ENCODE measurements around the gene PLXNC1. TPM values are rescaled to one million over a fixed set of nuclear protein-coding genes. Genes with fewer than 3 reads are reported as not detected.

PLXNC1 gene
- total and polyA plus RNA-seq, 9 of the 15 experiments (the other 6 are each of a cell fraction or from before 2014, with no cell fraction given): 0.08 to 0.87 (median 0.28) TPM

- no peak for TF ChIP-seq ZBTB43 (CRISPR knock-in tag; IDR thresholded peaks at IDR 0.05)
- TF ChIP-seq CAMTA2 (CRISPR knock-in tag; conservative IDR thresholded peaks at IDR 0.05): no peak
- TF ChIP-seq ESRRA (IDR thresholded peaks at IDR 0.05; ENCODE audit: borderline replicate concordance, low read depth): 0 out of 2 replicates have a peak, but pooled peaks have one; percentile 13
- 0 out of 4 replicates have a peak, but pooled peaks of 1 of the 2 experiments have one; percentile 28 for TF ChIP-seq TBL1XR1 (IDR thresholded peaks at IDR 0.05; ENCODE audit: low read length in 2 of 2)
- TF ChIP-seq HDAC8 (tag; IDR thresholded peaks at IDR 0.05): no peak
- TF ChIP-seq SOX6 (IDR thresholded peaks at IDR 0.05): peak; percentile 12; the same call in 1 of the 2 replicates
- 0 out of 2 replicates have a peak, but pooled peaks have one; percentile 20 for TF ChIP-seq CREM (IDR thresholded peaks at IDR 0.05; ENCODE audit: low read depth)
- no peak for TF ChIP-seq ZNF592 (IDR thresholded peaks at IDR 0.05)
- no peak for TF ChIP-seq ZNF780A (CRISPR knock-in tag; IDR thresholded peaks at IDR 0.05)
- peak; percentile 56; the same call in 1 of the 2 replicates for TF ChIP-seq HES1 (IDR thresholded peaks at IDR 0.05; ENCODE audit: low read depth)
- peak; percentile 7; the same call in 1 of the 2 replicates for TF ChIP-seq ZEB2 (IDR thresholded peaks at IDR 0.05)
- TF ChIP-seq THRB (CRISPR knock-in tag; conservative IDR thresholded peaks at IDR 0.05): no peak
- TF ChIP-seq NCOA2 (IDR thresholded peaks at IDR 0.05; ENCODE audit: partially characterized antibody in 2 of 2): no peak
- peak in 1 of 2 experiments; percentile 31; a peak in 1 of 4 replicates for TF ChIP-seq HDAC1 (IDR thresholded peaks at IDR 0.05)
- no peak for TF ChIP-seq PTRF (tag; IDR thresholded peaks at IDR 0.05)
- TF ChIP-seq FIP1L1 (IDR thresholded peaks at IDR 0.05; ENCODE audit: low read depth, low read length, poor library complexity, severe bottlenecking): no peak
- TF ChIP-seq MAX (CRISPR knock-in tag; IDR thresholded peaks at IDR 0.05): peak; percentile 40; the same call in 1 of the 2 replicates
- TF ChIP-seq HDAC6 (IDR thresholded peaks at IDR 0.05; ENCODE audit: low read depth, low read length): no peak
- TF ChIP-seq THRA (IDR thresholded peaks at IDR 0.05): no peak
- peak in 1 of 2 experiments; percentile 61; a peak in 1 of 4 replicates for TF ChIP-seq RCOR1 (IDR thresholded peaks at IDR 0.05; ENCODE audit: borderline replicate concordance in 1 of 2, low read depth in 2 of 2, low read length in 2 of 2)
These were observed 48.7 kb upstream of the PLXNC1 start (continued) for GRCh38 chr12:94099632-94100031.

All from K562 (cell line).